HCT116 (cell line): ENCODE measurements around the gene ABTB2. TPM values are rescaled to one million over a fixed set of nuclear protein-coding genes. Genes with fewer than 3 reads are reported as not detected.

ENCODE experiments used
- ATAC-seq: fragments of 200-7000 bp; cut with Tn5 transposase; 2 replicates; pipeline ENCODE4 v1.9.1; 2020; ENCODE audit warnings: mild to moderate bottlenecking, moderate library complexity
- BruUV-seq: library from RNA; stranded (reverse); fragments of 400-500 nt; replicated peaks from 2 replicates; lab custom pipeline; 2021; lab: Mats Ljungman, UMichigan
- CTCF ChIA-PET: fragments of 300-600 bp; sonication (Branson Sonifier 250); formaldehyde crosslinking; loops from one replicate; lab custom pipeline; 2021; ENCODE audit warnings: antibody characterized with exemption; lab: Charles Lee
- POLR2A ChIA-PET: fragments of 300-600, 350-600 bp; sonication (Branson Sonifier 250); formaldehyde crosslinking; loops from one replicate; lab custom pipeline; 2021; ENCODE audit warnings: antibody characterized with exemption; lab: Charles Lee
- RAD21 ChIA-PET, 2 experiments: fragments of 300-600 bp; sonication (Branson Sonifier 250); formaldehyde crosslinking; loops; one replicate each; lab custom pipeline; 2023; ENCODE audit warnings: low total read pairs in 2 of 2; ENCODE audit not compliant: uncharacterized antibody in 2 of 2, unreplicated experiment in 2 of 2, low non-redundant PET in 1 of 2; lab: Charles Lee
- DNase-seq: peaks from one replicate; pipeline ENCODE4 v3.0.0-alpha.2; 2010; ENCODE audit warnings: low read depth, low spot score
- H2AFZ ChIP-seq: fragments of 200-600 bp; shearing (Covaris generic), sonication (generic); 2 replicates; pipeline ENCODE4 v1.6.1; 2017; ENCODE audit warnings: low read depth, mixed run types, mixed read lengths, antibody characterized with exemption, low read length; ENCODE audit not compliant: poor library complexity, severe bottlenecking
- H3K27ac ChIP-seq: 2 replicates; pipeline ENCODE4 v1.5.1; 2012; ENCODE audit warnings: low read depth, low read length
- H3K27me3 ChIP-seq: fragments of 200-600 bp; sonication (generic); 2 replicates; pipeline ENCODE4 v1.6.1; 2016; ENCODE audit warnings: mixed run types, low read length, mixed read lengths; ENCODE audit not compliant: insufficient read depth
- H3K36me3 ChIP-seq, 2 experiments: fragments of 200-500 bp in 1 of 2; fragments of 200-600 bp in 1 of 2; sonication (Bioruptor generic) in 1 of 2; sonication (generic) in 1 of 2; 2 replicates each; pipeline versions ENCODE4 v1.5.1 to v1.6.1; 2014 to 2016; ENCODE audit warnings: low read length in 2 of 2, inconsistent platforms in 1 of 2, mixed read lengths in 1 of 2, mixed run types in 1 of 2; ENCODE audit not compliant: insufficient read depth in 2 of 2, control insufficient read depth in 1 of 2
- H3K4me1 ChIP-seq, 2 experiments: fragments of 200-600 bp in 1 of 2; sonication (generic) in 1 of 2; 2 replicates each; pipeline versions ENCODE4 v1.5.1 to v1.6.1; 2012 to 2017; ENCODE audit warnings: low read length in 2 of 2, inconsistent platforms in 1 of 2, mild to moderate bottlenecking in 1 of 2, mixed read lengths in 1 of 2, mixed run types in 1 of 2, moderate library complexity in 1 of 2; ENCODE audit not compliant: insufficient read depth in 2 of 2, control insufficient read depth in 1 of 2
- H3K4me2 ChIP-seq: fragments of 200-600 bp; sonication (generic); 2 replicates; pipeline ENCODE4 v1.6.1; 2017; ENCODE audit warnings: mixed run types, low read length, mixed read lengths
- H3K4me3 ChIP-seq, 2 experiments: fragments of 200-600 bp in 1 of 2; sonication (generic) in 1 of 2; replicated peaks in 1 of 2; 2 replicates each; pipeline ENCODE4 v1.5.1; 2011 to 2016; ENCODE audit warnings: low read length in 2 of 2, control low read depth in 1 of 2, low read depth in 1 of 2, mild to moderate bottlenecking in 1 of 2, mixed read lengths in 1 of 2, mixed run types in 1 of 2
- H3K79me2 ChIP-seq: fragments of 200-600 bp; sonication (generic); 2 replicates; pipeline ENCODE4 v1.6.1; 2017; ENCODE audit warnings: mild to moderate bottlenecking, mixed run types, low read length, moderate library complexity, mixed read lengths; ENCODE audit not compliant: insufficient read depth
- H3K9ac ChIP-seq: fragments of 200-600 bp; sonication (generic); 2 replicates; pipeline ENCODE4 v1.6.1; 2016; ENCODE audit warnings: low read length, mixed read lengths
- H3K9me2 ChIP-seq: fragments of 200-600 bp; sonication (generic), shearing (Covaris generic); 2 replicates; pipeline ENCODE4 v1.6.1; 2017; ENCODE audit warnings: mixed run types, mild to moderate bottlenecking, moderate library complexity; ENCODE audit not compliant: insufficient read depth
- H3K9me3 ChIP-seq, 2 experiments: fragments of 200-500 bp in 1 of 2; fragments of 200-600 bp in 1 of 2; sonication (Bioruptor generic) in 1 of 2; sonication (generic) in 1 of 2; 2 replicates each; pipeline ENCODE4 v1.6.1; 2014 to 2017; ENCODE audit warnings: low read length in 2 of 2, mixed read lengths in 2 of 2, inconsistent platforms in 1 of 2, low read depth in 1 of 2, mild to moderate bottlenecking in 1 of 2, mixed run types in 1 of 2, moderate library complexity in 1 of 2; ENCODE audit not compliant: control insufficient read depth in 1 of 2, insufficient read depth in 1 of 2
- H4K20me1 ChIP-seq: fragments of 200-600 bp; sonication (generic), shearing (Covaris generic); 2 replicates; pipeline ENCODE4 v1.6.1; 2017; ENCODE audit warnings: mixed run types, mild to moderate bottlenecking, moderate library complexity; ENCODE audit not compliant: insufficient read depth
- CEBPB ChIP-seq: IDR thresholded peaks from 2 replicates; pipeline ENCODE4 v1.6.1; 2012; ENCODE audit warnings: low read depth
- CTCF ChIP-seq, 3 experiments: fragments of 200-600 bp in 1 of 3; sonication (generic) in 1 of 3; IDR thresholded peaks in 2 of 3; conservative IDR thresholded peaks in 1 of 3; 2 replicates each; pipeline ENCODE4 v1.5.1; 2012 to 2017; ENCODE audit warnings: low read depth in 2 of 3, low read length in 2 of 3, antibody characterized with exemption in 1 of 3, borderline replicate concordance in 1 of 3, control low read depth in 1 of 3, mild to moderate bottlenecking in 1 of 3, mixed read lengths in 1 of 3, mixed run types in 1 of 3, moderate library complexity in 1 of 3; ENCODE audit not compliant: insufficient read depth in 1 of 3
- EGR1 ChIP-seq: IDR thresholded peaks from 2 replicates; pipeline ENCODE4 v1.6.1; 2012; ENCODE audit warnings: low read depth
- ELF1 ChIP-seq: IDR thresholded peaks from 2 replicates; pipeline ENCODE4 v1.6.1; 2012; ENCODE audit warnings: low read depth, borderline replicate concordance
- EZH2 ChIP-seq: fragments of 200-600 bp; sonication (generic); IDR thresholded peaks from 2 replicates; pipeline ENCODE4 v1.6.1; 2017; ENCODE audit warnings: antibody characterized with exemption, mixed run types
- FOSL1 ChIP-seq: IDR thresholded peaks from 2 replicates; pipeline ENCODE4 v1.6.1; 2012; ENCODE audit warnings: low read depth
- POLR2A ChIP-seq: IDR thresholded peaks from 2 replicates; pipeline ENCODE4 v1.7.0; 2011; ENCODE audit warnings: borderline replicate concordance; ENCODE audit not compliant: insufficient read depth, insufficient read length; ENCODE audit errors: extremely low read depth
- POLR2AphosphoS5 ChIP-seq: IDR thresholded peaks from 2 replicates; pipeline ENCODE4 v1.6.1; 2011; ENCODE audit warnings: mild to moderate bottlenecking, low read depth, low read length, moderate library complexity
- ZBTB33 ChIP-seq: IDR thresholded peaks from 2 replicates; pipeline ENCODE4 v1.6.1; 2011; ENCODE audit warnings: mild to moderate bottlenecking, low read length, moderate library complexity; ENCODE audit not compliant: insufficient replicate concordance; ENCODE audit errors: extremely low read depth
- ZNF274 ChIP-seq: fragments of 200-500 bp; sonication (Bioruptor generic); IDR thresholded peaks from 2 replicates; pipeline ENCODE4 v1.6.1; 2014; ENCODE audit warnings: mild to moderate bottlenecking, low read depth, low read length, inconsistent platforms
- intact Hi-C: fragments of 100-400 bp; cut with micrococcal nuclease; formaldehyde crosslinking; loops from 2 replicates; pipeline ENCODE4 v1.10.0; 2022
- total RNA-seq: library from RNA; stranded (reverse); gene quantifications from one replicate; pipeline ENCODE4 v1.2.1, GENCODE V29; 2021; ENCODE audit not compliant: unreplicated experiment
- TF ChIP-seq, protein P1 (sequence below): IDR thresholded peaks from 2 replicates; pipeline ENCODE4 v1.6.1; 2012; ENCODE audit warnings: low read depth

ABTB2 gene
- total RNA-seq, 1 experiment from 2014 or later: 6.8 TPM

DNA sequence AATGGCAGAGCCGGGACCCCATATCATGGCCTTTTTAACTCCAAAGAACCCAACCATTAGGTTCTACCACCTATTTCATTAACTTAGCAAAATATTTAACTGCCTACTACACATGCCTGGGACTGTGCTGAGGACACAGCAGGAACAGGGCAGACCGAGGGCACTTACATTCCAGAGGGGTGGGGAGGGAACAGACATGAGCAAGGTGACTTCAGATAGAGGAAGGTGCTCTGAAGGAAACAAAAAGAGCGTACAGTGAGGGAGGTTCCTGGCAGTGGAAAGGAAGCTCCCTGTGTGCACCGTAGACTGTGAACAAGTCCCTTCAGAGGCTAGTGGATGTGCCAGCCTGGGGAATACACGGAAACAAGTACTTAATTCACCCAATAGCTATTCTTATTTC lies 169.6 kb downstream of the ABTB2 start:
- Histone ChIP-seq H3K79me2 (no peaks in the 10 kb centered on the region), H3K9me3 (no peaks in the 10 kb centered on the region), H3K36me3 (no peaks in the 10 kb centered on the region), H3K4me2 (no peak overlapping the region), H3K4me1 (peaks cover 9 to 18% of the 10 kb centered on the region in 2 experiments), H3K9me2 (no peaks in the 10 kb centered on the region), H3K27me3 (no peaks in the 10 kb centered on the region), H3K27ac (no peak overlapping the region), H3K9ac (no peak overlapping the region), H4K20me1 (no peaks in the 10 kb centered on the region), H2AFZ (no peak overlapping the region), H3K4me3 (no peak overlapping the region)
- CTCF ChIA-PET: no interaction called here
- intact Hi-C loops: no loop called here
- no TSS peak for BruUV-seq
- TF ChIP-seq ZBTB33 (no peak), EZH2 (no peak), POLR2AphosphoS5 (no peak), FOSL1 (no peak), EGR1 (no peak), CTCF (IDR thresholded peaks at IDR 0.05 in 2 of 3, conservative IDR thresholded peaks at IDR 0.05 in 1 of 3; ENCODE audit: borderline replicate concordance in 1 of 3, insufficient read depth in 1 of 3, low read depth in 2 of 3, low read length in 2 of 3) (no peak), ZNF274 (no peak), POLR2A (no peak), CEBPB (no peak), ELF1 (no peak)
- TF ChIP-seq, protein P1, sequence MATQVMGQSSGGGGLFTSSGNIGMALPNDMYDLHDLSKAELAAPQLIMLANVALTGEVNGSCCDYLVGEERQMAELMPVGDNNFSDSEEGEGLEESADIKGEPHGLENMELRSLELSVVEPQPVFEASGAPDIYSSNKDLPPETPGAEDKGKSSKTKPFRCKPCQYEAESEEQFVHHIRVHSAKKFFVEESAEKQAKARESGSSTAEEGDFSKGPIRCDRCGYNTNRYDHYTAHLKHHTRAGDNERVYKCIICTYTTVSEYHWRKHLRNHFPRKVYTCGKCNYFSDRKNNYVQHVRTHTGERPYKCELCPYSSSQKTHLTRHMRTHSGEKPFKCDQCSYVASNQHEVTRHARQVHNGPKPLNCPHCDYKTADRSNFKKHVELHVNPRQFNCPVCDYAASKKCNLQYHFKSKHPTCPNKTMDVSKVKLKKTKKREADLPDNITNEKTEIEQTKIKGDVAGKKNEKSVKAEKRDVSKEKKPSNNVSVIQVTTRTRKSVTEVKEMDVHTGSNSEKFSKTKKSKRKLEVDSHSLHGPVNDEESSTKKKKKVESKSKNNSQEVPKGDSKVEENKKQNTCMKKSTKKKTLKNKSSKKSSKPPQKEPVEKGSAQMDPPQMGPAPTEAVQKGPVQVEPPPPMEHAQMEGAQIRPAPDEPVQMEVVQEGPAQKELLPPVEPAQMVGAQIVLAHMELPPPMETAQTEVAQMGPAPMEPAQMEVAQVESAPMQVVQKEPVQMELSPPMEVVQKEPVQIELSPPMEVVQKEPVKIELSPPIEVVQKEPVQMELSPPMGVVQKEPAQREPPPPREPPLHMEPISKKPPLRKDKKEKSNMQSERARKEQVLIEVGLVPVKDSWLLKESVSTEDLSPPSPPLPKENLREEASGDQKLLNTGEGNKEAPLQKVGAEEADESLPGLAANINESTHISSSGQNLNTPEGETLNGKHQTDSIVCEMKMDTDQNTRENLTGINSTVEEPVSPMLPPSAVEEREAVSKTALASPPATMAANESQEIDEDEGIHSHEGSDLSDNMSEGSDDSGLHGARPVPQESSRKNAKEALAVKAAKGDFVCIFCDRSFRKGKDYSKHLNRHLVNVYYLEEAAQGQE: no peak
- RAD21 ChIA-PET: interaction anchor here in 1 of 2 experiments (0.6 kb wide), 1 partner anchor 67 kb away, joined by 4 read pairs; no protein-coding TSS in a partner anchor
- ATAC-seq (no peak), DNase-seq (no peak)
- POLR2A ChIA-PET: no interaction called here
